ENCODE data around the gene RAB3GAP2.

- TF ChIP-seq CTCF (IDR thresholded peaks at IDR 0.05) (no peak), POLR2AphosphoS5 (IDR thresholded peaks at IDR 0.05) (no peak), POLR2A (IDR thresholded peaks at IDR 0.05) (no peak)
Measured at GRCh38 chr1:220235462-220235861, 36.8 kb downstream of the RAB3GAP2 start.
